Neural progenitor cell (in vitro differentiated cells): ENCODE measurements around the gene LRP6.

Experiments
- EZH2 ChIP-seq: fragments of 200-600 bp; sonication (generic); IDR thresholded peaks from 2 replicates; pipeline ENCODE4 v1.6.1; 2017; ENCODE audit warnings: antibody characterized with exemption, mild to moderate bottlenecking, moderate library complexity
- EZH2phosphoT487 ChIP-seq: fragments of 200-600 bp; sonication (generic); IDR thresholded peaks from 2 replicates; pipeline ENCODE4 v1.6.1; 2017; ENCODE audit warnings: antibody characterized with exemption
- TF ChIP-seq, protein P1 (sequence below): fragments of 200-600 bp; sonication (generic); IDR thresholded peaks from 2 replicates; pipeline ENCODE4 v1.5.1; 2017; ENCODE audit warnings: antibody characterized with exemption, mild to moderate bottlenecking

GRCh38 chr12:12226187-12226586 lies 40.7 kb downstream of the LRP6 start:
- TF ChIP-seq EZH2 = no peak
- TF ChIP-seq, protein P1, sequence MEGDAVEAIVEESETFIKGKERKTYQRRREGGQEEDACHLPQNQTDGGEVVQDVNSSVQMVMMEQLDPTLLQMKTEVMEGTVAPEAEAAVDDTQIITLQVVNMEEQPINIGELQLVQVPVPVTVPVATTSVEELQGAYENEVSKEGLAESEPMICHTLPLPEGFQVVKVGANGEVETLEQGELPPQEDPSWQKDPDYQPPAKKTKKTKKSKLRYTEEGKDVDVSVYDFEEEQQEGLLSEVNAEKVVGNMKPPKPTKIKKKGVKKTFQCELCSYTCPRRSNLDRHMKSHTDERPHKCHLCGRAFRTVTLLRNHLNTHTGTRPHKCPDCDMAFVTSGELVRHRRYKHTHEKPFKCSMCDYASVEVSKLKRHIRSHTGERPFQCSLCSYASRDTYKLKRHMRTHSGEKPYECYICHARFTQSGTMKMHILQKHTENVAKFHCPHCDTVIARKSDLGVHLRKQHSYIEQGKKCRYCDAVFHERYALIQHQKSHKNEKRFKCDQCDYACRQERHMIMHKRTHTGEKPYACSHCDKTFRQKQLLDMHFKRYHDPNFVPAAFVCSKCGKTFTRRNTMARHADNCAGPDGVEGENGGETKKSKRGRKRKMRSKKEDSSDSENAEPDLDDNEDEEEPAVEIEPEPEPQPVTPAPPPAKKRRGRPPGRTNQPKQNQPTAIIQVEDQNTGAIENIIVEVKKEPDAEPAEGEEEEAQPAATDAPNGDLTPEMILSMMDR = no peak
- no peak for TF ChIP-seq EZH2phosphoT487
